Large intestine (tissue), 3 donors: ENCODE data around the gene BSCL2. TPM values are rescaled to one million over a fixed set of nuclear protein-coding genes. Genes with fewer than 3 reads are reported as not detected.
A peak's percentile ranks its signal among the peaks of the same experiment; 100 is the strongest.
"Not testable (repeated sequence)": the region's sequence is repeated elsewhere in the genome, so short reads cannot be mapped to it uniquely, and the experiment has no call there.

Source experiments
- DNase-seq, 2 donors: peaks; one replicate each; pipeline versions ENCODE4 v3.0.0 to v3.0.0-alpha.2; 2013
- H3K27ac ChIP-seq: one replicate; pipeline ENCODE4 v1.5.1; 2013; ENCODE audit warnings: low read length
- H3K27me3 ChIP-seq: 2 replicates; pipeline ENCODE4 v1.6.1; 2013; ENCODE audit warnings: low read length; ENCODE audit not compliant: control insufficient read depth, insufficient read depth
- H3K36me3 ChIP-seq: 2 replicates; pipeline ENCODE4 v1.6.1; 2013; ENCODE audit warnings: low read length; ENCODE audit not compliant: control insufficient read depth, insufficient read depth
- H3K4me1 ChIP-seq: one replicate; pipeline ENCODE4 v1.6.1; 2013; ENCODE audit warnings: low read length; ENCODE audit not compliant: control insufficient read depth, insufficient read depth
- H3K4me3 ChIP-seq: one replicate; pipeline ENCODE4 v1.5.1; 2013; ENCODE audit warnings: low read length
- H3K9me3 ChIP-seq: one replicate; pipeline ENCODE4 v1.6.1; 2013; ENCODE audit warnings: mild to moderate bottlenecking, low read depth, low read length, moderate library complexity; ENCODE audit not compliant: control insufficient read depth
- WGBS: methylation state at CpG from one replicate; pipeline ENCODE4 v1.1.5; 2013; ENCODE audit warnings: low lambda C conversion rate; ENCODE audit not compliant: insufficient coverage; 5-methylcytosine and 5-hydroxymethylcytosine counted together
- polyA plus RNA-seq: library from polyadenylated mRNA; unstranded; fragments of 120-200 nt; gene quantifications from one replicate; pipeline ENCODE4 v1.2.1, GENCODE V29; 2013

Gene BSCL2
- polyA plus RNA-seq, 1 donor, result 38.6 TPM

DNA sequence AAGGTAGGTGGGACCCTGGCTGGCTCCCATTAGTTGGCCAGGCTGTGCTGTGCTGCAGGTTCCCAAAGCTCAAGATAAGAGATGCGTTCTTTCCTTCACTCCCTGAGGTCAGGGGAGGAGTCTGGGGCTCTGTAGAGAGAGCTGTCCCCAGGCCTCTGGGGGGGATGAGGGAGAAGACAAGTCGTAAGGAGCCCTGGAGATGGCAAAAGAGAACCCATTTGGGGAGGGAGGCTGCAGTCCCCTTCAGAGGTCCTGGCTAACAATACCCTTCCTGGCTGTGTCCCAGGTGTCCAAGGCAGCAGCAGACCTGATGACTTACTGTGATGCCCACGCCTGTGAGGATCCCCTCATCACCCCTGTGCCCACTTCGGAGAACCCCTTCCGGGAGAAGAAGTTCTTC, 1.2 kb upstream of the BSCL2 start:
- H3K27me3 ChIP-seq, result no peaks in the 10 kb centered on the region
- peak overlapping the region; percentile 85 for H3K27ac ChIP-seq
- no peak for DNase-seq
- H3K9me3 ChIP-seq, result no peaks in the 10 kb centered on the region
- H3K4me3 ChIP-seq, result peak overlapping the region; percentile 69
- peaks cover 62% of the 10 kb centered on the region for H3K4me1 ChIP-seq
- H3K36me3 ChIP-seq, result peaks cover 25% of the 10 kb centered on the region
- no CpG with 5 or more reads among the region's 5 CpGs for WGBS

DNA sequence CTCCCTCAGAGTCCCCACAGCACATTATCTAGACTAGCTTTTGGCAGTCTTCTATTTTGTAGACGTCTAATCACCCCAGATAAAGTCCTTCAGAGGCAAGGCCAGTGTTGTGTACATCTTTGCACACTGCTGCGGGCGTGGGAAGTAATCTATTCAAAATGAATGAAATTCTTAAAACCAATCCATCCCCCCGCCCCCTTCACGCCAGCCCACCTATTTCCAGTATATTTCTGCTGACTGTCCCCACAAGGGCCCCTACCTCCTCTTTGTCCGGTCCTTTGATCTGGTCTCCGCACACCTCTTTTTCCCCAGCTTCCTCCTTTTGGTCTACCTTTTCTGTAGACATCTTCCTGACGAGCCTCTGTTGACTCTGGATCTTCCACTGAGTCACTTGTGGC, 375 bp downstream of the BSCL2 start:
- H3K4me1 ChIP-seq, result peaks cover 49% of the 10 kb centered on the region

DNA sequence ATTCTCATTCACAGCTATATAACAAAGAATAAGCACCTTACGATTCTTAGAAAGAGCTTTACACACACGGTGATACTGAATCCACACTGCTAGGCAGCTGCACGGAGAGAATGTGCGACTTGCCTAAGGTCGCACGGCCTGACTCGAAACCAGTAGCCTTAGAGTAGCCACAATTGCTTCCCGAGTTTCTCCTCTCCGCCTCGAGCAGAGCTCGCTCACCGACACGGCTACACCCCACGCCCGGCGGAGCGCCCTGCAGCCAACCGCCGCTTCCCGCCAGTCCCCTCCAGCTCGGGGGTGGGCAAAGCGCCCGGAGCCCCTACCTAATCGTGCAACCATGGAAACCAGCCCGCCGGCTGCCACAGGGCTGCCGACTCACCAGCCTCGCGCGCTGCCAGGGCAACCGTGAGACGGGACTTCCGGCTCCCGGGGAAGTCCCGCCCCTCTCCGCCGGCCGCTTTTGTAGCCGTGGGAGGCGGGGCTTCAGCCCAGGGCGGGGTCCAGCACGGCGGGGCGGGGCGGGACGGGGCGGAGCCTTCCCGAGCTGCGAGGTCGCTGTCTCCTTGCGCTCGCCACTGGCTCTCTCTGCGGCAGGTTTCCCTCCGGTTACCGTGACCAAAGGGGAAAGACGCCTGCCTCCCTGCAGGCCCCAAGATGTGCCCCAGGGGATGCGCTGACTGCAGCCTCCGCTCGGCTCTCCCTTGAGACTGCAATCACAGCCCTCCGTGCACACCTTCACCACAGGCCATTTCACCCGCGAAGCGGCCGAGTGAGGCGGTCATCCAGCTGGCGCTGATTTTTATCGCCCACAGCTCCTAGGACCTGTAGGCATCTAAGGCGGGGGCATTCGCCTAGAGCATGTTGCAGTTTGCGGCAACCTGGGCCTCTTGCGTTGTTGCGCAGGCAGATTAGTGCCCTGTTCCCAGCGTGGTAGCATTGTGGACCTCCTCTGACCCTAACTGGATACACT, 1.1 kb downstream of the BSCL2 start:
- Histone ChIP-seq H3K9me3 (no peaks in the 10 kb centered on the region), H3K4me1 (peaks cover 44% of the 10 kb centered on the region), H3K27me3 (no peaks in the 10 kb centered on the region), H3K27ac (peak overlapping the region; percentile 81), H3K36me3 (peaks cover 20% of the 10 kb centered on the region), H3K4me3 (peak overlapping the region; percentile 90)
- peak; percentile 90 to 92 for DNase-seq
- WGBS, result 0% methylated on average over 2 of the region's 73 CpGs

More for the DNA sequence above, 375 bp downstream of the BSCL2 start:
- no CpG with 5 or more reads among the region's 8 CpGs for WGBS
- no peak for DNase-seq
- Histone ChIP-seq H3K27ac (peak overlapping the region; percentile 74), H3K27me3 (no peaks in the 10 kb centered on the region), H3K9me3 (no peaks in the 10 kb centered on the region), H3K36me3 (peaks cover 20% of the 10 kb centered on the region), H3K4me3 (peak overlapping the region; percentile 55)

DNA sequence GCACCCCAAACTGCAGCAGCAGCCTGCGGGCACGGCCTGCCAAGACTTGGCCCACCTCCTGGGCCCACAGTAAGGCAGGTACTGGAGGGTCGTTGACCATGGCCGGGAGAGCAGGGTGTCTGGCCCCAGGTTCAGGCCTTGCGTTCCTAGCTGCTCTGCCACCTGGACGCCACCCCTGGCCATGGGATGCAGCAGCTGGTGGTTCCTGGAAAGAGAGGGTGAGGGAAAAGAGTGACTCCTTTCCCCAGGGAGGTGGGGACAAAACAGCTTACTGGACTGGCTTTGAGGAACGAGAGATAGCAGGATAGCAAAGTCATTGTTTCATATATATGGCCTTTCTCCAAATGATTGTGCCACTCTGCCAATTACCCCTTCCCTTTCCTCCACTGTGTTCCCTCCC, 1.8 kb downstream of the BSCL2 start:
- H3K4me1 ChIP-seq, result peaks cover 42% of the 10 kb centered on the region
- DNase-seq, result peak in 1 of 2 donors; percentile 37

DNA sequence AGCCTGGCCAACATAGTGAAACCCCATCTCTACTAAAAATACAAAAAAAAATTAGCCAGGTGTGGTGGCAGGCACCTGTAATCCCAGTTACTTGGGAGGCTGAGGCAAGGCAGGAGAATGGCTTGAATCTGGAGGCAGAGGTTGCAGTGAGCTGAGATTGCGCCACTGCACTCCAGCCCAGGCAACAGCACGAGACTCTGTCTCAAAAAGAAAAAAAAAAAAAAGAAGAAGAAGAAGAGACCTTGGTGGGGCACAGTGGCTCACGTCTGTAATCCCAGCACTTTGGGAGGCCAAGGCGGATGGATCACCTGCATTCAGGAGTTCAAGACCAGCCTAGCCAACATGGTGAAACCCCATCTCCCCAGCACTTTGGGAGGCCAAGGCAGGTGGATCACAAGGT, 3.3 kb downstream of the BSCL2 start:
- WGBS, result no CpG with 5 or more reads among the region's 4 CpGs
- not testable (repeated sequence) for DNase-seq
- peaks cover 13% of the 10 kb centered on the region for H3K36me3 ChIP-seq

More for the DNA sequence above, 1.8 kb downstream of the BSCL2 start:
- Histone ChIP-seq H3K27ac (peak overlapping the region; percentile 81), H3K4me3 (peak overlapping the region; percentile 90), H3K27me3 (no peaks in the 10 kb centered on the region), H3K9me3 (no peaks in the 10 kb centered on the region), H3K36me3 (peaks cover 17% of the 10 kb centered on the region)
- no CpG with 5 or more reads among the region's 7 CpGs for WGBS

DNA sequence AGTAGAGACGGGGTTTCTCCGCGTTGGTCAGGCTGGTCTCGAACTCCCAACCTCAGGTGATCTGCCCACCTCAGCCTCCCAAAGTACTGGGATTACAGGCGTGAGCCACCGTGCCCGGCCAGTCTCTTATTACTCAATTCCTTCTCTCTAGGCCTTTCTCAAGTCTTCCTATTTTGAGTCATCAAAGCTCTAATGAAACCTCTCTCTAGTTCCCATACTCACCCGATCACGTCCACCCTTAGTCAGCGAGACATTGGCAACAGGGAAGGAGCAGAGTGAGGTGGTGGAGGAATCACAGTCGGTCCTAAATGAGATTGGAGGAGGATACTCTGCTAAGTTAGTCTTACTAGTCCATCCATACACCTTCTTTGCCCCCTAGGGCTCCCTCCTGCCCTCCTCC, 5.0 kb downstream of the BSCL2 start:
- WGBS, result no CpG with 5 or more reads among the region's 11 CpGs
- Histone ChIP-seq H3K4me3 (no peak overlapping the region), H3K9me3 (no peaks in the 10 kb centered on the region), H3K27ac (no peak overlapping the region), H3K36me3 (peaks cover 11% of the 10 kb centered on the region), H3K4me1 (peaks cover 19% of the 10 kb centered on the region), H3K27me3 (no peaks in the 10 kb centered on the region)
- no peak for DNase-seq

More for the DNA sequence above, 3.3 kb downstream of the BSCL2 start:
- H3K27me3 ChIP-seq, H3K9me3 ChIP-seq, H3K27ac ChIP-seq, H3K4me3 ChIP-seq: not testable (repeated sequence)
- H3K4me1 ChIP-seq, result peaks cover 35% of the 10 kb centered on the region

DNA sequence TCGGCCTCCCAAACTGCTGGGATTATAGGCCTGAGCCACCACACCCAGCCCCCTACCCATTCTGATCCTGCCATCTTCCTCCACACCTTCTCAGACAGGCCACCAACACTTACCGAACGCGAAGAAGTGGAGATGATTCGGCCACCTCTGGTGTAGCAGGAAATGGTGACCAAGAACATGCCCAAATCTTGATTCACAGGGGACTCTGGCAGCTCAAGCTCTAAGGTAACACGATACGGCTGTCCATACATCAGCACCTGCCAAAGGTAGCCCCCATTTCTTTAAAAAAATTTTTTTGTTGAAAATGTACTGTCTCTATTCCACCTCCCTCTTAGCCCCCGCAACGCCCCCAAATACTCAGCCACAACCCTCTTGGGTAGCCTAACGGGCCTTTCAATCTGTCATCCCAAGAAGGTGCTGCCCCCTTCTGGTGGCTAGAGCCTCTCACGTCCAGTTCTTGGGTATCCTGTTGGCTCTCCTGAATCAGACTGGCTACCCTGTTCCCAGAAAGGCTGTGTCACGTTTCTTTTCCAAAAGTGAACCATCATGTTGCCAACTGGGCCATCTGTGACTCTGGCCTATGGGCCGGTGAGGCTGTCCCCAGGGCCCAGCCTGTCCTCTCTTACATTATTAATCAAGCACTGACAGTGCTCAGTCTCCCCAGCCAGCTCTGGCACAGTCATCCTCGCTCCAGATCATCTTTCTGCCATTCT, 12.6 kb downstream of the BSCL2 start:
- no peaks in the 10 kb centered on the region for H3K27me3 ChIP-seq
- no peak overlapping the region for H3K4me3 ChIP-seq
- peak in 1 of 2 donors; percentile 49 for DNase-seq
- H3K27ac ChIP-seq, result no peak overlapping the region
- H3K4me1 ChIP-seq, result no peaks in the 10 kb centered on the region
- WGBS, result no CpG with 5 or more reads among the region's 14 CpGs
- no peaks in the 10 kb centered on the region for H3K9me3 ChIP-seq
- H3K36me3 ChIP-seq, result peaks cover 40% of the 10 kb centered on the region

DNA sequence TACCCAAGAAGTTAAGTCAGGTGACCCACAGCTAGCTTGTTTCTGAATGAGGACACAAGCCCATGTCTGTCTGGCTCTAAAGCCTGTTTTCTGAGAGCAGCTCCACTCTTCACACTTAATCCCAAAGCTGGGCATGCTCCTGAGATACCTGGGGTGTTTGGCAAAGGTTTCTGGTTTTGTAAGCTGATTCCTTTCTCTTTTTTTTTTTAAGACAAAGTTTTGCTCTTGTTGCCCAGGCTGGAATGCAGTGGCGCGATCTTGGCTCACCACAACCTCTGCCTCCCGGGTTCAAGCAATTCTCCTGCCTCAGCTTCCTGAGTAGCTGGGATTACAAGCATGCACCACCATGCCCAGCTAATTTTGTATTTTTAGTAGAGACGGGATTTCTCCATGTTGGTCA, 13.6 kb downstream of the BSCL2 start:
- no CpG with 5 or more reads among the region's 4 CpGs for WGBS
- not testable (repeated sequence) for H3K4me1 ChIP-seq

DNA sequence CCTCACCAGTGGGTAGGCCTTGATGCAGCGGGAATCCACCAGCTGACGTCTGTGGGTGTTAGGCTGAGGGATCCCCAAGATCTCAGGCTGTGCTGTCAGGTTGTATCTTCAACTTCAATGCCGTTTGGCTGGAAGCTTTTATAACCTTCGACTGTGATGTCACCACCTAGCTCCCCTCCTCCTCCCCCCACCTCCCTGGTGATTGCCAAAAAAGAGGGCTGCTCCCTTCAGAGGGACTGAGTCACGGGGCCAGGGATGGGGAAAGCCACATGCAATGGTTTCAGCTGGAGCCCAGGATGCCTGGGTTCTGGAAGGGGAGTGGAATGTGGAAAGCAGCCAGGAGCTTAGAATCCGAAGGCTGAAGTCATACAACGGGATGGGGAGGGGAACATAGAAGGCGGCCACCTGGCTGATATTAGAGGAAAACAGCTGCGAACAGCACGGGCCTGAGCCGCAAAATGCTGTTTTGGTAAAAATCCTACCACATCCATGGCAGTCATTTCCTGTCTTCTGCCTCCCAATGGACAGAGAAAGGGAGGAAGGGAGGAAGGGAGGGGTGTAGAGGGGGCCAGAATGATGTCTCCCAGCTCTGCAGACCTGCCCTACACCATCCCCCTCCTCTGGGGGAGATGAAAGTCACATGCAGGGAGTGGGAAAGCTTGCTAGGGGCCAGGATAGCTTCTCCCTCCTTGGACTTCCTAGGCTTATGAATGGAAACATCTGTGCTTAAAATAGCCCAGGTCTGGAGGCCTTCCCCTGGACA, 17.6 kb downstream of the BSCL2 start, which contains the start of gene LRRN4CL:
Gene LRRN4CL (minus strand): TSS at position 110 of the 763 bp plus-strand sequence. CDS start 1,022 bp downstream, outside the sequence.
- Histone ChIP-seq H3K9me3 (peaks cover 4% of the 10 kb centered on the region), H3K27ac (peak within 1 kb of the TSS; percentile 67), H3K4me3 (peak within 1 kb of the TSS; percentile 34), H3K4me1 (no peaks in the 10 kb centered on the region), H3K36me3 (peaks cover 40% of the 10 kb centered on the region), H3K27me3 (peaks cover 15% of the 10 kb centered on the region)
- DNase-seq, result peak in 1 of 2 donors; percentile 46
- no CpG with 5 or more reads among the region's 11 CpGs for WGBS

More for the DNA sequence above, 13.6 kb downstream of the BSCL2 start:
- DNase-seq, H3K27me3 ChIP-seq, H3K9me3 ChIP-seq, H3K27ac ChIP-seq, H3K4me3 ChIP-seq: not testable (repeated sequence)
- peaks cover 40% of the 10 kb centered on the region for H3K36me3 ChIP-seq

DNA sequence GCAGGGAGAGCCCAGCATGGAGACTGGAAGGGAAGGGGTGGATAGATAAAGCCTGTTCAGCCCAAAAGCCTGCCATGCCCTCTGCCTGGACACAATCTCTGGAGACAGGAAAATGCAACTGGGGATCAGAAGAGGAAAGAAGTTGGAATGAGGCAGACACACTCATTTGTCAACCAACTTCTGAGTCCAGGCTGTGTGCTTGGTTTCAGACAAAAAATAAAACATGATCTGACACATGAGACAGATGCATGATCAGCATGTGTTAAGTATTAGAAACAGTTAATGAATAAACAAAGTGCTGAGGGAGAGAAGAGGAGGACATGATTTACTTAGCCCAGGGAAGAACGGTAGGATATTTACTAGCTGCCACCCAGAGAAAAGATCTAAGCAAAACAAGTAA, 18.7 kb downstream of the BSCL2 start:
- peak overlapping the region; percentile 34 for H3K4me3 ChIP-seq
- peaks cover 35% of the 10 kb centered on the region for H3K36me3 ChIP-seq
- H3K27me3 ChIP-seq, result peaks cover 15% of the 10 kb centered on the region
- no CpG with 5 or more reads among the region's 1 CpG for WGBS
- H3K9me3 ChIP-seq, result peaks cover 4% of the 10 kb centered on the region
- no peaks in the 10 kb centered on the region for H3K4me1 ChIP-seq
- no peak overlapping the region for H3K27ac ChIP-seq
- DNase-seq, result no peak
